ENCODE measurements around the gene MEGF6. TPM values are rescaled to one million over a fixed set of nuclear protein-coding genes. Genes with fewer than 3 reads are reported as not detected.

MEGF6 gene
- total RNA-seq, 1 experiment from 2014 or later = 21.3 TPM

DNA sequence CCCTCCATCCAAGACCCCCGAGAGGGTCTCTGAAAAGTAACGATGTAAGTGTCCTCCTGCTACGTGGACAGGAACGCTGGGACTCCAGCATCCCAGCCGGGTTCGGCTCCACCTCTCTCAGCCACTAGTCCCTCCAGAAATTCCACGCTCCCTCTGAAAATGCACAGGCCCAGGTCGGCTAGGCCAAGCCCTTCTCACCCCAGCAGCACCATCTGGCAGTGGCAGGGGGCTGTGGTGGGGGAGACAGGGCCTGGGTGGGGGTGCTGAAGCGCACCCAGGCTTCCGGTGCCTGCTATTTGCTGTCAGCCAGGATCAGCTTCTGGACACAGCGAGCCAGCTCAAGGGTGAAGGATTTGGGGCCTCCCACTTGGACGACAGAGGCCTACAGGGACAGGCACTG lies 83.5 kb downstream of the MEGF6 start:
- Mint-ChIP-seq H3K9me3 (no peaks in the 10 kb centered on the region; a peak in 1 of 5 replicates), H3K36me3 (ENCODE audit: insufficient read depth in 1 of 3, low read depth in 3 of 3) (no peaks in the 10 kb centered on the region; a peak in 3 of 7 replicates), H3K27ac (no peak overlapping the region), H3K4me3 (no peak overlapping the region), H3K27me3 (ENCODE audit: low read depth) (peaks cover 38% of the 10 kb centered on the region), H3K4me1 (peaks cover 8 to 19% of the 10 kb centered on the region in 2 experiments)
- DNase-seq = no peak
- H4K5ac ChIP-seq (ENCODE audit: insufficient read length, low read depth, low read length) = no peak overlapping the region
- no peak overlapping the region for H3K4me2 ChIP-seq (ENCODE audit: insufficient read depth, insufficient read length, low read length)
- H2BK12ac ChIP-seq (ENCODE audit: insufficient read length, low read depth, low read length) = no peak overlapping the region
- no peak overlapping the region for H3K56ac ChIP-seq (ENCODE audit: insufficient read length, low read depth, low read length)
- no peak overlapping the region for H2BK120ac ChIP-seq (ENCODE audit: low read depth, low read length, poor library complexity, severe bottlenecking)
- H3K27me3 ChIP-seq (ENCODE audit: insufficient read depth, low read length) = no peaks in the 10 kb centered on the region; the same call in 1 of the 2 replicates
- H4K8ac ChIP-seq (replicated peaks; ENCODE audit: insufficient read length, low read depth, low read length) = no peak overlapping the region
- no peaks in the 10 kb centered on the region; the same call in 1 of the 2 replicates for H3K4me1 ChIP-seq (ENCODE audit: insufficient read depth, low read length)
- H3K23ac ChIP-seq (ENCODE audit: insufficient read length, low read depth, low read length) = no peak overlapping the region
- H4K91ac ChIP-seq (ENCODE audit: insufficient read length, low read depth, low read length) = no peak overlapping the region
- H2BK15ac ChIP-seq (ENCODE audit: low read depth, low read length) = no peak overlapping the region
- no peak overlapping the region for H3K4ac ChIP-seq (ENCODE audit: low read depth, low read length)
- H3K79me2 ChIP-seq (ENCODE audit: insufficient read depth, low read length) = no peaks in the 10 kb centered on the region
- H2AK5ac ChIP-seq (ENCODE audit: insufficient read length, low read length) = no peak overlapping the region
- TF ChIP-seq, protein P1, sequence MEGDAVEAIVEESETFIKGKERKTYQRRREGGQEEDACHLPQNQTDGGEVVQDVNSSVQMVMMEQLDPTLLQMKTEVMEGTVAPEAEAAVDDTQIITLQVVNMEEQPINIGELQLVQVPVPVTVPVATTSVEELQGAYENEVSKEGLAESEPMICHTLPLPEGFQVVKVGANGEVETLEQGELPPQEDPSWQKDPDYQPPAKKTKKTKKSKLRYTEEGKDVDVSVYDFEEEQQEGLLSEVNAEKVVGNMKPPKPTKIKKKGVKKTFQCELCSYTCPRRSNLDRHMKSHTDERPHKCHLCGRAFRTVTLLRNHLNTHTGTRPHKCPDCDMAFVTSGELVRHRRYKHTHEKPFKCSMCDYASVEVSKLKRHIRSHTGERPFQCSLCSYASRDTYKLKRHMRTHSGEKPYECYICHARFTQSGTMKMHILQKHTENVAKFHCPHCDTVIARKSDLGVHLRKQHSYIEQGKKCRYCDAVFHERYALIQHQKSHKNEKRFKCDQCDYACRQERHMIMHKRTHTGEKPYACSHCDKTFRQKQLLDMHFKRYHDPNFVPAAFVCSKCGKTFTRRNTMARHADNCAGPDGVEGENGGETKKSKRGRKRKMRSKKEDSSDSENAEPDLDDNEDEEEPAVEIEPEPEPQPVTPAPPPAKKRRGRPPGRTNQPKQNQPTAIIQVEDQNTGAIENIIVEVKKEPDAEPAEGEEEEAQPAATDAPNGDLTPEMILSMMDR (conservative IDR thresholded peaks at IDR 0.05) = no peak
- H4K20me1 ChIP-seq (ENCODE audit: control insufficient read depth, insufficient read depth, insufficient read length) = peaks cover 3% of the 10 kb centered on the region
- H3K9ac ChIP-seq (ENCODE audit: extremely low read depth, insufficient read length, low read length) = no peak overlapping the region
- no peaks in the 10 kb centered on the region for H3K9me3 ChIP-seq (ENCODE audit: control insufficient read depth, low read depth, low read length)
- no peak overlapping the region for H2AFZ ChIP-seq (ENCODE audit: low read length)
- H3T11ph ChIP-seq (ENCODE audit: low read length) = no peak overlapping the region
- no CpG with 5 or more reads among the region's 12 CpGs for WGBS (ENCODE audit: extremely low coverage, insufficient read length, low lambda C conversion rate)
- peaks cover 3% of the 10 kb centered on the region for H3K23me2 ChIP-seq (ENCODE audit: insufficient read length, low read depth, low read length, poor library complexity, severe bottlenecking)
- no peak overlapping the region for H2BK5ac ChIP-seq (ENCODE audit: insufficient read length, low read length)
- H3K14ac ChIP-seq (ENCODE audit: insufficient read depth, low read length) = no peak overlapping the region
- H3K79me1 ChIP-seq (ENCODE audit: insufficient read depth, low read depth, low read length, poor library complexity, severe bottlenecking) = no peaks in the 10 kb centered on the region
- no peak overlapping the region for H3K27ac ChIP-seq (ENCODE audit: insufficient read length, low read depth, low read length)
- H2BK20ac ChIP-seq (ENCODE audit: low read depth, low read length, poor library complexity, severe bottlenecking) = no peak overlapping the region
- H3K18ac ChIP-seq (ENCODE audit: insufficient read length, low read depth, low read length) = no peak overlapping the region
